Keratinocyte (primary cell): ENCODE results near the gene AFDN. TPM values are rescaled to one million over a fixed set of nuclear protein-coding genes. Genes with fewer than 3 reads are reported as not detected.

ENCODE experiments used
- DNase-seq: peaks from one replicate; pipeline ENCODE4 v3.0.0-alpha.2; 2011; ENCODE audit warnings: low read depth, missing footprints, low spot score
- FAIRE-seq: peaks from 2 replicates; lab custom pipeline; 2011; peaks lifted over from hg19 to GRCh38; lab: Jason Lieb, UNC
- H2AFZ ChIP-seq: 2 replicates; pipeline ENCODE4 v1.6.0; 2012; ENCODE audit warnings: low read length, control low read depth, inconsistent platforms; ENCODE audit not compliant: control insufficient read depth
- H3K27ac ChIP-seq: 2 replicates; pipeline ENCODE4 v1.5.1; 2011; ENCODE audit warnings: low read length; ENCODE audit not compliant: control insufficient read depth, insufficient read depth
- H3K27me3 ChIP-seq: 3 replicates; pipeline ENCODE4 v1.6.0; 2011; ENCODE audit warnings: low read length; ENCODE audit not compliant: control insufficient read depth, insufficient read depth; ENCODE audit errors: extremely low read depth
- H3K36me3 ChIP-seq, 2 experiments: 2 replicates in 1 of 2; 3 replicates in 1 of 2; pipeline ENCODE4 v1.5.1; 2011; ENCODE audit warnings: low read length in 2 of 2, mild to moderate bottlenecking in 1 of 2; ENCODE audit not compliant: control insufficient read depth in 2 of 2, insufficient read depth in 2 of 2; ENCODE audit errors: extremely low read depth in 1 of 2
- H3K4me1 ChIP-seq: 3 replicates; pipeline ENCODE4 v1.5.1; 2011; ENCODE audit warnings: low read length; ENCODE audit not compliant: control insufficient read depth, insufficient read depth; ENCODE audit errors: extremely low read depth
- H3K4me2 ChIP-seq: 3 replicates; pipeline ENCODE4 v1.6.0; 2011; ENCODE audit warnings: low read depth, low read length; ENCODE audit not compliant: control insufficient read depth, insufficient read depth; ENCODE audit errors: extremely low read depth
- H3K4me3 ChIP-seq, 3 experiments: fragments of 200-600 bp in 1 of 3; sonication (generic) in 1 of 3; 2 replicates in 2 of 3; 3 replicates in 1 of 3; pipeline ENCODE4 v1.5.1; 2011 to 2016; ENCODE audit warnings: low read length in 3 of 3, mild to moderate bottlenecking in 3 of 3, control low read depth in 2 of 3, inconsistent platforms in 1 of 3, low read depth in 1 of 3, mixed read lengths in 1 of 3, mixed run types in 1 of 3, moderate library complexity in 1 of 3; ENCODE audit not compliant: control insufficient read depth in 2 of 3, insufficient read depth in 2 of 3; ENCODE audit errors: extremely low read depth in 1 of 3
- H3K79me2 ChIP-seq: 2 replicates; pipeline ENCODE4 v1.6.0; 2012; ENCODE audit warnings: low read length; ENCODE audit not compliant: control insufficient read depth, insufficient read depth
- H3K9ac ChIP-seq: 3 replicates; pipeline ENCODE4 v1.6.0; 2011; ENCODE audit warnings: low read length; ENCODE audit not compliant: control insufficient read depth, insufficient read depth; ENCODE audit errors: extremely low read depth
- H3K9me1 ChIP-seq: 3 replicates; pipeline ENCODE4 v1.6.0; 2011; ENCODE audit warnings: low read length; ENCODE audit not compliant: control insufficient read depth, insufficient read depth; ENCODE audit errors: extremely low read depth
- H3K9me3 ChIP-seq: 2 replicates; pipeline ENCODE4 v1.5.1; 2012; ENCODE audit warnings: low read depth, low read length; ENCODE audit not compliant: control insufficient read depth
- H4K20me1 ChIP-seq: 3 replicates; pipeline ENCODE4 v1.6.0; 2011; ENCODE audit warnings: low read length; ENCODE audit not compliant: control insufficient read depth, insufficient read depth; ENCODE audit errors: extremely low read depth
- CTCF ChIP-seq, 3 experiments: IDR thresholded peaks in 1 of 3; conservative IDR thresholded peaks in 1 of 3; optimal IDR thresholded peaks in 1 of 3; 2 replicates in 2 of 3; 3 replicates in 1 of 3; pipeline versions ENCODE3 to v1.5.1; 2011; ENCODE audit warnings: low read length in 3 of 3, mild to moderate bottlenecking in 3 of 3, moderate library complexity in 2 of 3, control low read depth in 1 of 3, inconsistent platforms in 1 of 3; ENCODE audit not compliant: insufficient read depth in 2 of 3; ENCODE audit errors: extremely low read depth in 1 of 3
- EZH2 ChIP-seq: IDR thresholded peaks from one replicate; pipeline ENCODE4 v1.6.1; 2012; ENCODE audit warnings: inconsistent platforms, mild to moderate bottlenecking, low read length, moderate library complexity
- dilution Hi-C: fragments of 300-500 bp; cut with MboI; formaldehyde crosslinking; loops from one replicate; pipeline ENCODE4 v1.7.0; 2020; ENCODE audit warnings: low sequenced_read_pairs; ENCODE audit not compliant: extremely low pct_ligation_motif_present
- polyA plus RNA-seq, 5 experiments: library from polyadenylated mRNA; depleted of rRNA in 3 of 5; stranded (reverse) in 3 of 5; stranded (forward) in 1 of 5; unstranded in 1 of 5; fragments of >200 nt; gene quantifications; 1 replicate in 1 of 5; 2 replicates in 3 of 5; 3 replicates in 1 of 5; pipeline versions ENCODE4 v1.2.1 to v1.2.3, GENCODE V29; 2011 to 2012; ENCODE audit warnings: missing spikeins in 2 of 5, low read depth in 1 of 5, low replicate concordance in 1 of 5

Gene AFDN
- polyA plus RNA-seq, 1 donor (not counting 4 experiments of a cell fraction or from before 2014, with no cell fraction given): 46.5 TPM

GRCh38 chr6:167815296-167815980 is 11.3 kb upstream of the AFDN start:
- Histone ChIP-seq H3K27ac (no peak overlapping the region), H3K4me2 (no peak overlapping the region), H3K79me2 (no peaks in the 10 kb centered on the region), H3K4me3 (no peak overlapping the region), H3K27me3 (peaks cover 9% of the 10 kb centered on the region), H3K9me1 (no peaks in the 10 kb centered on the region), H3K36me3 (no peaks in the 10 kb centered on the region), H3K4me1 (no peaks in the 10 kb centered on the region), H3K9me3 (no peaks in the 10 kb centered on the region), H3K9ac (no peak overlapping the region), H2AFZ (no peak overlapping the region), H4K20me1 (no peaks in the 10 kb centered on the region)
- no peak for TF ChIP-seq CTCF (optimal IDR thresholded peaks at IDR 0.05 in 1 of 3, IDR thresholded peaks at IDR 0.05 in 1 of 3, conservative IDR thresholded peaks at IDR 0.05 in 1 of 3; ENCODE audit: extremely low read depth in 1 of 3, insufficient read depth in 2 of 3, low read length in 3 of 3)
- TF ChIP-seq EZH2: no peak
- dilution Hi-C loops: no loop called here
- FAIRE-seq: no peak
- DNase-seq: no peak

- no peak overlapping the region for H3K27ac ChIP-seq
- no peaks in the 10 kb centered on the region for H3K79me2 ChIP-seq
- no peak overlapping the region for H3K4me3 ChIP-seq
- H4K20me1 ChIP-seq: no peaks in the 10 kb centered on the region
- TF ChIP-seq EZH2 (no peak), CTCF (optimal IDR thresholded peaks at IDR 0.05 in 1 of 3, IDR thresholded peaks at IDR 0.05 in 1 of 3, conservative IDR thresholded peaks at IDR 0.05 in 1 of 3; ENCODE audit: extremely low read depth in 1 of 3, insufficient read depth in 2 of 3, low read length in 3 of 3) (no peak)
- H3K4me1 ChIP-seq: no peaks in the 10 kb centered on the region
- DNase-seq: no peak
- H3K36me3 ChIP-seq: no peaks in the 10 kb centered on the region
- no peak overlapping the region for H3K9ac ChIP-seq
- no peak overlapping the region for H2AFZ ChIP-seq
- FAIRE-seq: no peak
- H3K4me2 ChIP-seq: no peak overlapping the region
- no peaks in the 10 kb centered on the region for H3K9me1 ChIP-seq
- dilution Hi-C loops: no loop called here
- no peaks in the 10 kb centered on the region for H3K9me3 ChIP-seq
- peaks cover 6% of the 10 kb centered on the region for H3K27me3 ChIP-seq
Measured at GRCh38 chr6:167817016-167817415, 9.7 kb upstream of the AFDN start.
